Hepatocyte (in vitro differentiated cells): ENCODE data around the gene CPM.

ENCODE experiments used
- EZH2 ChIP-seq: fragments of 200-600 bp; sonication (generic); IDR thresholded peaks from 2 replicates; pipeline ENCODE4 v1.6.1; 2016; ENCODE audit warnings: antibody characterized with exemption, mild to moderate bottlenecking, borderline replicate concordance
- EZH2phosphoT487 ChIP-seq: fragments of 200-600 bp; sonication (generic); IDR thresholded peaks from one replicate; pipeline ENCODE4 v1.6.1; 2018; ENCODE audit warnings: antibody characterized with exemption, mild to moderate bottlenecking, low read depth, moderate library complexity; ENCODE audit not compliant: unreplicated experiment, severe bottlenecking
- TF ChIP-seq, protein P1 (sequence below): fragments of 200-600 bp; sonication (generic); IDR thresholded peaks from 2 replicates; pipeline ENCODE4 v1.5.1; 2016; ENCODE audit warnings: antibody characterized with exemption, mild to moderate bottlenecking; ENCODE audit not compliant: poor library complexity

DNA sequence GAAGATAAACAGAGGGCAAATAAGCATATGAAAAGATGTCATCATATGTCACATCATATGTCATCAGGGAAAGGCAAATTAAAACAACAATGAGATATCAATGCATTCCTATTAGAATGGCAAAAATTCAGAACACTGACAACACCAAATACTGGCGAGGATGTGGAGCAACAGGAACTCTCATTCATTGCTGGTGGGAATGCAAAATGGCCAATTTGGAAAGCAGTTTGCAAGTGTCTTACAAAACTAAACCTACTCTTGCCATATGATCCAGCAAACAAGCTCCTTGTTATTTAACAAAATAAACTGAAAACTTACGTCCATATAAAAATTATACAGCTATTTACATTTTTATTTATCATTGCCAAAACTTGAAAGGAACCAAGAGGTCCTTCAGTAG is 32.7 kb downstream of the CPM start:
- TF ChIP-seq, protein P1, sequence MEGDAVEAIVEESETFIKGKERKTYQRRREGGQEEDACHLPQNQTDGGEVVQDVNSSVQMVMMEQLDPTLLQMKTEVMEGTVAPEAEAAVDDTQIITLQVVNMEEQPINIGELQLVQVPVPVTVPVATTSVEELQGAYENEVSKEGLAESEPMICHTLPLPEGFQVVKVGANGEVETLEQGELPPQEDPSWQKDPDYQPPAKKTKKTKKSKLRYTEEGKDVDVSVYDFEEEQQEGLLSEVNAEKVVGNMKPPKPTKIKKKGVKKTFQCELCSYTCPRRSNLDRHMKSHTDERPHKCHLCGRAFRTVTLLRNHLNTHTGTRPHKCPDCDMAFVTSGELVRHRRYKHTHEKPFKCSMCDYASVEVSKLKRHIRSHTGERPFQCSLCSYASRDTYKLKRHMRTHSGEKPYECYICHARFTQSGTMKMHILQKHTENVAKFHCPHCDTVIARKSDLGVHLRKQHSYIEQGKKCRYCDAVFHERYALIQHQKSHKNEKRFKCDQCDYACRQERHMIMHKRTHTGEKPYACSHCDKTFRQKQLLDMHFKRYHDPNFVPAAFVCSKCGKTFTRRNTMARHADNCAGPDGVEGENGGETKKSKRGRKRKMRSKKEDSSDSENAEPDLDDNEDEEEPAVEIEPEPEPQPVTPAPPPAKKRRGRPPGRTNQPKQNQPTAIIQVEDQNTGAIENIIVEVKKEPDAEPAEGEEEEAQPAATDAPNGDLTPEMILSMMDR = no peak
- TF ChIP-seq EZH2 = no peak
- TF ChIP-seq EZH2phosphoT487 = no peak
